Measurements from ENCODE around the gene ABCG1. TPM values are rescaled to one million over a fixed set of nuclear protein-coding genes. Genes with fewer than 3 reads are reported as not detected.

Gene ABCG1
- total and polyA plus RNA-seq, 2 donors (not counting 1 experiment from before 2014, with no cell fraction given): under 0.01 to 0.12 TPM

GRCh38 chr21:42294273-42294880, 75.4 kb downstream of the ABCG1 start:
- H3K4me3 ChIP-seq (replicated peaks in 1 of 4; ENCODE audit: control extremely low read depth in 1 of 4, insufficient read depth in 1 of 4, low read depth in 3 of 4, low read length in 4 of 4): no peak overlapping the region
- TF ChIP-seq CTCF (conservative IDR thresholded peaks at IDR 0.05 in 1 of 2, IDR thresholded peaks at IDR 0.05 in 1 of 2; ENCODE audit: low read depth in 1 of 2, low read length in 2 of 2) (no peak), EZH2 (IDR thresholded peaks at IDR 0.05; ENCODE audit: low read length, missing control alignments) (no peak)
- H3K9me3 ChIP-seq (ENCODE audit: control insufficient read depth, insufficient read depth, low read depth, low read length): no peaks in the 10 kb centered on the region
- DNase-seq (ENCODE audit: low read depth in 2 of 2): no peak
- no peak overlapping the region for H3K9ac ChIP-seq (ENCODE audit: insufficient read depth, low read length)
- H3K27me3 ChIP-seq (ENCODE audit: control insufficient read depth, insufficient read depth, low read length): no peaks in the 10 kb centered on the region
- no peaks in the 10 kb centered on the region for H4K20me1 ChIP-seq (ENCODE audit: control insufficient read depth, extremely low read depth, insufficient read depth, low read length)
- no peaks in the 10 kb centered on the region for H3K79me2 ChIP-seq (ENCODE audit: control insufficient read depth, insufficient read depth, low read length)
- H3K4me1 ChIP-seq (ENCODE audit: control insufficient read depth, extremely low read depth, insufficient read depth, low read length): no peaks in the 10 kb centered on the region
- no peak overlapping the region for H3K27ac ChIP-seq (ENCODE audit: insufficient read depth, low read length)
- no peak overlapping the region for H3K4me2 ChIP-seq (ENCODE audit: extremely low read depth, insufficient read depth, low read length)
- no peak overlapping the region for H2AFZ ChIP-seq (ENCODE audit: low read length)
- H3K36me3 ChIP-seq (ENCODE audit: control insufficient read depth, insufficient read depth, low read length): no peaks in the 10 kb centered on the region

GRCh38 chr21:42295845-42296244, 76.9 kb downstream of the ABCG1 start:
- H3K4me2 ChIP-seq (ENCODE audit: extremely low read depth, insufficient read depth, low read length): no peak overlapping the region
- no peaks in the 10 kb centered on the region for H3K36me3 ChIP-seq (ENCODE audit: control insufficient read depth, insufficient read depth, low read length)
- H4K20me1 ChIP-seq (ENCODE audit: control insufficient read depth, extremely low read depth, insufficient read depth, low read length): no peaks in the 10 kb centered on the region
- no peaks in the 10 kb centered on the region for H3K9me3 ChIP-seq (ENCODE audit: control insufficient read depth, insufficient read depth, low read depth, low read length)
- no peak overlapping the region for H3K9ac ChIP-seq (ENCODE audit: insufficient read depth, low read length)
- no peaks in the 10 kb centered on the region for H3K27me3 ChIP-seq (ENCODE audit: control insufficient read depth, insufficient read depth, low read length)
- no peaks in the 10 kb centered on the region for H3K79me2 ChIP-seq (ENCODE audit: control insufficient read depth, insufficient read depth, low read length)
- H2AFZ ChIP-seq (ENCODE audit: low read length): no peak overlapping the region
- H3K27ac ChIP-seq (ENCODE audit: insufficient read depth, low read length): no peak overlapping the region
- H3K4me1 ChIP-seq (ENCODE audit: control insufficient read depth, extremely low read depth, insufficient read depth, low read length): no peaks in the 10 kb centered on the region
- TF ChIP-seq CTCF (conservative IDR thresholded peaks at IDR 0.05 in 1 of 2, IDR thresholded peaks at IDR 0.05 in 1 of 2; ENCODE audit: low read depth in 1 of 2, low read length in 2 of 2) (no peak), EZH2 (IDR thresholded peaks at IDR 0.05; ENCODE audit: low read length, missing control alignments) (no peak)
- no peak for DNase-seq (ENCODE audit: low read depth in 2 of 2)
- H3K4me3 ChIP-seq (replicated peaks in 1 of 4; ENCODE audit: control extremely low read depth in 1 of 4, insufficient read depth in 1 of 4, low read depth in 3 of 4, low read length in 4 of 4): no peak overlapping the region

- no peaks in the 10 kb centered on the region for H3K9me3 ChIP-seq (ENCODE audit: control insufficient read depth, insufficient read depth, low read depth, low read length)
- DNase-seq (ENCODE audit: low read depth in 2 of 2): no peak
These were observed 77.6 kb downstream of the ABCG1 start for GRCh38 chr21:42296501-42296900.

More at GRCh38 chr21:42296501-42296900, 77.6 kb downstream of the ABCG1 start:
- Histone ChIP-seq H3K27ac (ENCODE audit: insufficient read depth, low read length) (no peak overlapping the region), H3K27me3 (ENCODE audit: control insufficient read depth, insufficient read depth, low read length) (no peaks in the 10 kb centered on the region), H4K20me1 (ENCODE audit: control insufficient read depth, extremely low read depth, insufficient read depth, low read length) (no peaks in the 10 kb centered on the region), H3K4me3 (replicated peaks in 1 of 4; ENCODE audit: control extremely low read depth in 1 of 4, insufficient read depth in 1 of 4, low read depth in 3 of 4, low read length in 4 of 4) (no peak overlapping the region), H3K4me1 (ENCODE audit: control insufficient read depth, extremely low read depth, insufficient read depth, low read length) (no peaks in the 10 kb centered on the region), H3K79me2 (ENCODE audit: control insufficient read depth, insufficient read depth, low read length) (no peaks in the 10 kb centered on the region), H2AFZ (ENCODE audit: low read length) (no peak overlapping the region), H3K9ac (ENCODE audit: insufficient read depth, low read length) (no peak overlapping the region), H3K36me3 (ENCODE audit: control insufficient read depth, insufficient read depth, low read length) (no peaks in the 10 kb centered on the region), H3K4me2 (ENCODE audit: extremely low read depth, insufficient read depth, low read length) (no peak overlapping the region)
- TF ChIP-seq CTCF (conservative IDR thresholded peaks at IDR 0.05 in 1 of 2, IDR thresholded peaks at IDR 0.05 in 1 of 2; ENCODE audit: low read depth in 1 of 2, low read length in 2 of 2) (no peak), EZH2 (IDR thresholded peaks at IDR 0.05; ENCODE audit: low read length, missing control alignments) (no peak)
